CD4-positive, alpha-beta T cell treated with Interferon gamma for 1 hour (primary cell): Measurements from ENCODE around the gene SDK1.

Source experiments
- DNase-seq: peaks from one replicate; pipeline ENCODE4 v3.0.0-alpha.2; 2020

Gene SDK1

GRCh38 chr7:4026941-4027486 lies 726.0 kb downstream of the SDK1 start:
- no peak for DNase-seq

DNA sequence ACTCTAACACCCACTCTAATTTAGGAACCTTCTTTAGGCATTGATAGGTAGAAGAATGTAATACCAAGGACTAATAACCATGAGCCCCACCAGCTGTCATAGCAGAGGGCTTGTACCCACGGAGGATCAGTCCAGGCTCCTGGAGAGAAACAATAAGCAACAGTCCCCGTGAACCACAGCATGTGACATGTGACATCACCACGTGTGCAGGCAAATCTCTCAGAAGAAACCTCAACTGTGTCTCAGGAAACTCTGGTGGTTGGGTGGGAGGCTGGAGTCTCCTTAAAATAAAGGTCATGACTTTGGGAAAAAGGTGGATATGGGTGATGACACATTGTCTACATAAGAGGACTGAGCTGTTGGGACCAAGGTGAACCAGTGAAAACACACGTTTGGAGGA lies 727.2 kb downstream of the SDK1 start:
- no peak for DNase-seq

GRCh38 chr7:4029941-4030340 lies 728.9 kb downstream of the SDK1 start:
- no peak for DNase-seq

DNA sequence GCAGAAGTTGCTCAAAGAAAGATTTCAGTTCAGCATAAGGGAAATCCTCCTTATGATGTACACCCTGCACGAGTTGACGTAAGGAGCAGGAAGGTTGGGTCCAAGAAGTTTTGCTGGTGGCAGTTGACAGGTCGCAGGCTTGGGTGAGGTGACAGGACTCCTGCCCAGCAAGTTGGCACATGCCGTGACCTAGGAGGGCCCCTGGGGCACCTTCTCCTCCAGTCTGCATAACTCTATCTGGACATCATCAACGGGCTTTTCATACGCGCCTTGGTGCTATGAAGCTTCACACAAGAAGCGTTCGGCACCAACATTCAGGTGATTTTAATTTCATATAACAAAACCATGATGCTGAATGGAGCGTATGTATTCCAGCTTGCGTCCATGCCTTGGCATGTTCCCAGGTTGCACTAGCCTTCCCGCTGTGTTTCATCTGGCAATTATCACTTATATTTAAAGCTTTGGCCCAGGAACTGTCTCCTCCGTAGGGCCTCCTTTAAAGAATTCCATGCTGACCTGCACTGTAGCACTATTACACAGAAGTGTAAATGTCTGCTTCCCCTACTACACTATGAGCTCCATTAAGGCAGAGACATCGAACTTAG lies 729.4 kb downstream of the SDK1 start:
- DNase-seq = no peak

DNA sequence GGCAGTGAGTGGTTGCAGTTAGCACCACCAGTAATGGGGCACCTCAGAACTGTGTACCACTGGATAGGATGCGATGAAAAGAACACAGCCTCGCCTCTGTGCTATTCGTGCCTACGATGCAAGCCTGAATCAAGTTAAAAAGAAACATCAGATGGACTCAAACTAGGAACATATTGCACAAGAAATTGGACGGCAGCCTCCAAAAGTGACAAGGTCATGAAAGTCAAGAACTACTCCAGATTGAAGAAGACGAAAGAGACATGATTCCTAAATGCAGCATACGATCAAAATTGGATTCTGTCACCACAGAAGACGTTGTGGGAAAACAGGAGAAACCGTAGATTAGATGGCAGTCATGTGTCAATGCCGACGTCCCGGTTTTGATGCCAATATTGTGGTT lies 732.9 kb downstream of the SDK1 start:
- no peak for DNase-seq

GRCh38 chr7:4037308-4037707 lies 736.3 kb downstream of the SDK1 start:
- no peak for DNase-seq

GRCh38 chr7:4037877-4038276 lies 736.8 kb downstream of the SDK1 start:
- DNase-seq = no peak

GRCh38 chr7:4040109-4040928 lies 739.3 kb downstream of the SDK1 start:
- no peak for DNase-seq

- DNase-seq = no peak
Measured at GRCh38 chr7:4042402-4043045, 741.5 kb downstream of the SDK1 start.

DNA sequence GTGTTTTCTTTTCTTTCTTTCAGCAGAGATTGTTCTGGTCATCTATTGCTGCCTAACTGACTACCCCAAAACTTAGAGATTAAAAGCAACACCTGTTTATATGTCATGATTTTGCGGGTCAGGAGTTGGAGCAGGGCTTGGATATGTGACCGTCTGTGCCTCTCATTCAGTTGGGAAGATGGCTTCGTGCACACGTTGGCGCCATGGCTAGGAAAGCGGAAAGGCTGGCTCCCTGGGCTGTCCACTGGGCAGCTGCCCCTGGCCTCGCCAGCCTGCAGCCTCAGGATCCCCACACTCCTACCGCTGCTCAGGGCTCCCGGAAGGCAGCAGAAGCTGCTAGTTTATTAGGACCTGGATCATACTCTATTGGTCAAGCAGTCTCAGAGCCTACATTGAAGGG lies 742.9 kb downstream of the SDK1 start:
- DNase-seq = no peak

- DNase-seq = no peak
Measured at GRCh38 chr7:4045450-4045849, 744.4 kb downstream of the SDK1 start.

GRCh38 chr7:4045975-4046374 lies 744.9 kb downstream of the SDK1 start:
- no peak for DNase-seq

DNA sequence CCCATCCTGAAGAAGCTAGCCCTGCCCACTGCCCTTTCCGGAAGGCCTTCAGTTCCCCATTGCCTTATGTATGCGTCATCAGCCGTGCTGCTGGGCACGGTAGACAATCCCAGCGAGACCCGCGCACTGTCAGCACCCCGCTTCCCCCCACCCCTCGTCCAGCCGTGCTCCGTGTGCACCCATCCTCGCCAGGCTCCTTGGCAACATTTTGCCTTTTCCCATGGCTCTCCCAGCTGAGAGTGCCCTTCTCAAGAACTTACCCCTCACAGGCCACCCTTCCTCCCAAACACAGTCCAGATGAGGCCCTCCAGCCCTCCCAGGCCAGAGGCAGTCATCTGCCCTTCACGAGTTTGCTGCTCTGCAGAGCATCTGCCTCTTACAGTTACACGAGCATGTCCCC lies 747.3 kb downstream of the SDK1 start:
- no peak for DNase-seq

DNA sequence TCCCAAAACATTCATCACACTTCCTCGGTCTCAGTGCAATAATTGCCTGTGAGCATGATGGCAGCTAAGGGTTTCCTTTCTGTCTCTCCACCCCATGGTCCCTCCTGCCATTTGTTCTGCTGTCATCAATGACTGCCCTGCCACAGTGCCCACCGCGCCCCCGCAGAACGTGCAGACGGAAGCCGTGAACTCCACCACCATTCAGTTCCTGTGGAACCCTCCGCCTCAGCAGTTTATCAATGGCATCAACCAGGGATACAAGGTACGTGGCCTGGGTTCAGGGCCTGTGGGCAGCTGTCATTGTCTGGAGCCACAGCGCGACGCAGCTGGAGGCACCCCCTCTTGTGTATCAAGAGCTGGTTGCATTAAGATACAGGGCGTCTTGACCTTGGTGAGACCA lies 748.1 kb downstream of the SDK1 start:
- DNase-seq = no peak

GRCh38 chr7:4050126-4050660 lies 749.1 kb downstream of the SDK1 start:
- DNase-seq = no peak

- no peak for DNase-seq
Measured at GRCh38 chr7:4051696-4052095, 750.6 kb downstream of the SDK1 start.

DNA sequence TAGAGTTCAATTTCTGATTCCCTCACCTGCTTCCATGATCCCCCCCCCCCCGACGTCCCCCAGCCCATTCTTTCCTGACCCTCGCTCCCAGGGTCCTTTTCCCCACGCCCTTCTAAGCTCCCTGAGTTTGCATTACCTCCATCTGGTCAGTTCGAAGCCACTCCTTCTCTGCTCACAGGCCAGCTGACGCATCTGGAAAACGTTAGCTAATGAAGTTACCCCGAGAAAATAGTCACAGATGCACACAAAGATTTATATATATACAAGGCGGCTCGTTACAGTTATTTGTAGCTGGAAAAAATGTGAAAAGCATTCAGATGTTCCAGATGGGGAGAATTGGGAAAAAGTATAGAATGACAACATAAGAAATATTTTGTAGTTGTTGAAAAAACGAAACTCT lies 751.1 kb downstream of the SDK1 start:
- DNase-seq = no peak

- DNase-seq = no peak
Measured at GRCh38 chr7:4054158-4054557, 753.1 kb downstream of the SDK1 start.

DNA sequence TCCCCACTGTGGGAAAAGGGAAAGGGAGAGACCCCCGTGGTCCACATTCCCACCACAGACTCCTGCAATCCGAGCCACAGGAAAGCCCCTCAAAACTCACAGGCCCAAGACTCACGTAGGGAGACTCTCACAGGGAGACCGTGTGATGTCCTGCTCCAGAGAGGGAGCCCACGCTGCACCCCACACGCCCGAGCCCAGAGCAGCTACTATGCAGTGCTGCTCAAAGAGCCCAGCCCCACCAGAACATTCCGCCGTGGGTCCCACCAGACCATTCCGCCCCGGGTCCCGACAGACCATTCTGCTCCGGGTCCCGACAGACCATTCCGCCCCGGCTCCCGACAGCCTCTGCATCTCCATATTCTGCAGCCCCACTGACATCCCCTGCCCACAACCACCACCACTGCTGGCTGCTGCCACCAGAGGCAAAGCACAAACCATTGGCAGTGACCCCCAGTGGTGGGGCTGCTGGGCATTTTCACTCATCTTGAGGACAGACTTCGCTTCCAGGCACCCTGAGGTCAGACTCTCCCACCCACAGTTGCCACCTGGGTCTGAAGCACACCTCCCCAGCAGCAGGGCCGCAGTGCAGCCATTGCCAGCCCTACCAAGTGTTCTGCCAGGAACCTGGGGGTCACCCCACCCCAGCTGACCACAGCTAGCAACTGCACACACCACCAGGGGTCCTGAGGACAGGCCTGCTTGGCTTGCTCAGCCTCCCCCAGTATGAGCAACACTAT lies 755.7 kb downstream of the SDK1 start:
- no peak for DNase-seq

- DNase-seq = no peak
Measured at GRCh38 chr7:4057289-4057616, 756.2 kb downstream of the SDK1 start.

- DNase-seq = no peak
Measured at GRCh38 chr7:4058158-4058557, 757.1 kb downstream of the SDK1 start.

GRCh38 chr7:4065190-4065589 lies 764.1 kb downstream of the SDK1 start:
- no peak for DNase-seq

- DNase-seq = no peak
Measured at GRCh38 chr7:4066206-4066605, 765.2 kb downstream of the SDK1 start.
